SU-DHL-6 (cell line): ENCODE measurements around the gene FTL.

Source experiments
- H2AFZ ChIP-seq: fragments of 200-600 bp; sonication (generic); 2 replicates; pipeline ENCODE4 v1.6.1; 2014; ENCODE audit warnings: low read depth, mild to moderate bottlenecking, moderate library complexity, mixed read lengths, antibody characterized with exemption, low read length; ENCODE audit not compliant: severe bottlenecking
- H3F3A ChIP-seq: fragments of 200-600 bp; shearing (Covaris generic); 2 replicates; pipeline ENCODE4 v1.6.0; 2016; ENCODE audit warnings: antibody characterized with exemption, mild to moderate bottlenecking; ENCODE audit not compliant: insufficient read depth
- H3K27ac ChIP-seq: fragments of 200-600 bp; sonication (generic); 2 replicates; pipeline ENCODE4 v1.5.1; 2016; ENCODE audit warnings: low read depth, mild to moderate bottlenecking, low read length, moderate library complexity, mixed read lengths
- H3K27me3 ChIP-seq: fragments of 200-600 bp; sonication (generic), shearing (Covaris generic); 2 replicates; pipeline ENCODE4 v1.6.0; 2014; ENCODE audit warnings: mild to moderate bottlenecking, low read length
- H3K36me3 ChIP-seq: fragments of 200-600 bp; sonication (generic); 2 replicates; pipeline ENCODE4 v1.6.1; 2014; ENCODE audit warnings: mild to moderate bottlenecking, low read length, mixed read lengths
- H3K4me2 ChIP-seq: fragments of 300-600, 200-600 bp; shearing (Covaris generic), sonication (generic); 2 replicates; pipeline ENCODE4 v1.6.0; 2014; ENCODE audit warnings: low read length, low read depth, mild to moderate bottlenecking; ENCODE audit not compliant: poor library complexity, severe bottlenecking
- H3K4me3 ChIP-seq: fragments of 200-600 bp; sonication (generic); 2 replicates; pipeline ENCODE4 v1.5.1; 2014; ENCODE audit warnings: antibody characterized with exemption, low read length, mild to moderate bottlenecking, mixed read lengths; ENCODE audit not compliant: insufficient read depth, poor library complexity, severe bottlenecking
- H3K79me2 ChIP-seq: fragments of 200-600 bp; sonication (generic); 2 replicates; pipeline ENCODE4 v1.6.1; 2014; ENCODE audit warnings: mild to moderate bottlenecking, low read length, moderate library complexity; ENCODE audit not compliant: insufficient read depth
- H3K9ac ChIP-seq: fragments of 200-600 bp; sonication (generic); 2 replicates; pipeline ENCODE4 v1.7.0; 2014; ENCODE audit warnings: mild to moderate bottlenecking, low read length
- H3K9me2 ChIP-seq: fragments of 200-600 bp; sonication (generic); replicated peaks from 2 replicates; pipeline ENCODE4 v1.6.1; 2014; ENCODE audit warnings: low read length; ENCODE audit not compliant: insufficient read depth
- H3K9me3 ChIP-seq: fragments of 200-600 bp; sonication (generic); 2 replicates; pipeline ENCODE4 v1.6.1; 2014; ENCODE audit warnings: low read length, mixed read lengths; ENCODE audit not compliant: insufficient read depth
- H4K20me1 ChIP-seq: fragments of 200-600 bp; sonication (generic); 2 replicates; pipeline ENCODE4 v1.6.1; 2014; ENCODE audit warnings: low read depth, mild to moderate bottlenecking, antibody characterized with exemption, low read length, moderate library complexity, mixed read lengths
- CTCF ChIP-seq: fragments of 200-600 bp; sonication (generic); IDR thresholded peaks from one replicate; pipeline ENCODE4 v1.5.1; 2017; ENCODE audit warnings: antibody characterized with exemption, mild to moderate bottlenecking, low read length, moderate library complexity; ENCODE audit not compliant: insufficient read depth, poor library complexity, severe bottlenecking
- EZH2phosphoT487 ChIP-seq: fragments of 200-600 bp; sonication (generic), shearing (Covaris generic); conservative IDR thresholded peaks from 2 replicates; pipeline ENCODE4 v1.6.1; 2018; ENCODE audit warnings: mild to moderate bottlenecking, antibody characterized with exemption, low read length, moderate library complexity, mixed read lengths

FTL gene

GRCh38 chr19:49006905-49007304, 41.8 kb downstream of the FTL start:
- H3K4me2 ChIP-seq, result no peak overlapping the region
- H2AFZ ChIP-seq, result no peak overlapping the region
- H3K9me3 ChIP-seq, result no peaks in the 10 kb centered on the region
- H3K4me3 ChIP-seq, result no peak overlapping the region
- no peak overlapping the region for H3K9ac ChIP-seq
- H4K20me1 ChIP-seq, result no peaks in the 10 kb centered on the region
- H3K9me2 ChIP-seq, result no peaks in the 10 kb centered on the region
- H3K27me3 ChIP-seq, result no peaks in the 10 kb centered on the region
- H3K79me2 ChIP-seq, result no peaks in the 10 kb centered on the region
- TF ChIP-seq EZH2phosphoT487 (no peak), CTCF (no peak)
- no peaks in the 10 kb centered on the region; the same call in 1 of the 2 replicates for H3K36me3 ChIP-seq
- no peaks in the 10 kb centered on the region for H3F3A ChIP-seq
- no peak overlapping the region for H3K27ac ChIP-seq

DNA sequence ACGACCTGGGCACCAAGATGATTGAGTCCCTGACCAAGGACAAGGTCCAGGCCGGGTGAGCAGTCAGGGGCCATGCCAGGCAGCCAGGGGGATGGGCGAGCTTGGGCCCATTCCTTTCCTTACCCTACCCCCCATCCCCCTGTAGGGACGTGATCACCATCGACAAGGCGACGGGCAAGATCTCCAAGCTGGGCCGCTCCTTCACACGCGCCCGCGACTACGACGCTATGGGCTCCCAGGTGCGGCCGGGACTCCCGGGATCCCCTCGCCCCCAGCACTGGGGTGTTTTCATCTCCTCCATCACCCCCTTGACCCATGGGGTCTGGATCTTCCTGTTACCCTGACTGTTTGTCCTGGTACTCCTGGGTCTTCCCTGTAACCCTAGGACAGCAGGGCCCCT, 44.7 kb downstream of the FTL start:
- Histone ChIP-seq H3F3A (no peaks in the 10 kb centered on the region), H3K4me2 (no peak overlapping the region), H3K27me3 (no peaks in the 10 kb centered on the region), H3K9ac (no peak overlapping the region), H3K4me3 (no peak overlapping the region), H3K9me3 (no peaks in the 10 kb centered on the region), H4K20me1 (no peaks in the 10 kb centered on the region), H2AFZ (no peak overlapping the region), H3K9me2 (no peaks in the 10 kb centered on the region), H3K27ac (no peak overlapping the region), H3K36me3 (no peaks in the 10 kb centered on the region), H3K79me2 (no peaks in the 10 kb centered on the region)
- no peak for TF ChIP-seq CTCF
- no peak for TF ChIP-seq EZH2phosphoT487

DNA sequence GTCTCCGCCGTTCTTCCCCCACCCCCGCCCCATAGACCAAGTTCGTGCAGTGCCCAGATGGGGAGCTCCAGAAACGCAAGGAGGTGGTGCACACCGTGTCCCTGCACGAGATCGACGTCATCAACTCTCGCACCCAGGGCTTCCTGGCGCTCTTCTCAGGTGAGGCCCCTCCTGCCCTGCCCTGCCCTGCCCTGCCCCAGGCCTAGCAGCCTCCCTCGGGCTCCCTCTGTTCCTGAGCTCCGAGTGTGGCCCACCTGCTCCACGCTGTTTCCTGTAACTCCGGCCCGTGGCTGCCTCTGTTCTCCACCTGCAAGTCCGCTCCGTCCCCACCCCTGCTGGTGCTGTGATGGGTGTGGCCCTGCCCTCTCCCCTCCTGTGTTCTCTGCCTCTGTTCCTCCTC, 45.3 kb downstream of the FTL start:
- Histone ChIP-seq H3F3A (no peaks in the 10 kb centered on the region), H3K4me2 (no peak overlapping the region), H3K4me3 (no peak overlapping the region), H3K79me2 (no peaks in the 10 kb centered on the region), H3K9me2 (no peaks in the 10 kb centered on the region), H4K20me1 (no peaks in the 10 kb centered on the region), H3K27ac (no peak overlapping the region), H3K9ac (no peak overlapping the region), H3K36me3 (no peaks in the 10 kb centered on the region), H2AFZ (no peak overlapping the region), H3K27me3 (no peaks in the 10 kb centered on the region), H3K9me3 (no peaks in the 10 kb centered on the region)
- TF ChIP-seq CTCF (no peak), EZH2phosphoT487 (no peak)

GRCh38 chr19:49011194-49011593, 46.1 kb downstream of the FTL start:
- no peaks in the 10 kb centered on the region for H3K36me3 ChIP-seq
- no peak overlapping the region for H3K9ac ChIP-seq

More at GRCh38 chr19:49011194-49011593, 46.1 kb downstream of the FTL start:
- no peaks in the 10 kb centered on the region for H4K20me1 ChIP-seq
- H2AFZ ChIP-seq, result no peak overlapping the region
- H3K9me3 ChIP-seq, result no peaks in the 10 kb centered on the region
- no peak overlapping the region for H3K4me2 ChIP-seq
- no peaks in the 10 kb centered on the region for H3K9me2 ChIP-seq
- no peaks in the 10 kb centered on the region for H3F3A ChIP-seq
- no peaks in the 10 kb centered on the region for H3K79me2 ChIP-seq
- H3K4me3 ChIP-seq, result no peak overlapping the region
- TF ChIP-seq CTCF, result no peak
- TF ChIP-seq EZH2phosphoT487, result no peak
- H3K27ac ChIP-seq, result no peak overlapping the region
- no peaks in the 10 kb centered on the region for H3K27me3 ChIP-seq
